ENCODE measurements around the gene HNF4A. TPM values are rescaled to one million over a fixed set of nuclear protein-coding genes. Genes with fewer than 3 reads are reported as not detected.

Gene HNF4A
- polyA plus RNA-seq, 4 donors: 0.90 to 51.8 (median 40.6) TPM

DNA sequence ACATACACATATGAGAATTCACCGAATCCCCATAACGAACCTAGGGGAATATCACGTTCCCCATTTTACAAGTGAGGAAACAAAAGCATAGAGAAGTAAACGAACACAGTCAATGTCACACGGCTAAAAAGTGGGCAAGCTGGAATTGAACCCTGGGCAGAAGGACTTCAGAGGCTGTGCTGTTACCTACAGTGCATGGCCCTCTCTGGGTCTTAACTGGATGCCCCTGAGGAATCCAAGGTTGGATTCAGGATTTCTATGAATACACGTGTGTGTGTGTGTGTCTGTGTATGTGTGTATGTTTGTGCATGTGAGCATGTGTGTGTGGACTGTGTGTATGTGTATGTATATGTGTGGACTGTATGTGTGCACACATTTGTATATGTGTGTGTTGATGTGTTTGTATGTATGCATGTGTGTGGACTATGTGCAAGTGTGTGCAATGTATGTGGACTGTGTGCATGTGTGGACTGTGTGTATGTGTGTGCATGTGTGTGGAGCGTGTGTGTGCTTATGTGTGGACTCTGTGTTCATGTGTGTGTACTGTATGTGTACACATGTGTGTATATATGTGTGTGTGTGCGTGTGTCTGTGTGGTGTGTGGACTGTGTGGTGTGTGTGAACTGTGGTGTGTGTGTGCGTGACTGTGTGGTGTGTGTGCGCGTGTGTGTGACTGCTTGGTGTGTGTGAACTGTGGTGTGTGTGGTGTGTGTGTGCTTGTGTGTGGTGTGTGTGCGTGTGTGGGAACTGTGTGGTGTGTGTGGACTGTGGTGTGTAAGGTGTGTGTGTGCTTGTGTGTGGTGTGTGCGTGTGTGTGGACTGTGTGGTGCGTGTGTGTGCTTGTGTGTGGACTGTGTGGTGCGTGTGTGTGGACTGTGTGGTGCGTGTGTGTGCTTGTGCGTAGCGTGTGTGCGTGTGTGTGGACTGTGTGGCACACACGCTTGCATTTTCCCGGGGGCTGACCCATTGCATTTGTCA, 49.0 kb downstream of the HNF4A start:
- DNase-seq (ENCODE audit: low read depth in 4 of 4, low spot score in 3 of 4): no peak

DNA sequence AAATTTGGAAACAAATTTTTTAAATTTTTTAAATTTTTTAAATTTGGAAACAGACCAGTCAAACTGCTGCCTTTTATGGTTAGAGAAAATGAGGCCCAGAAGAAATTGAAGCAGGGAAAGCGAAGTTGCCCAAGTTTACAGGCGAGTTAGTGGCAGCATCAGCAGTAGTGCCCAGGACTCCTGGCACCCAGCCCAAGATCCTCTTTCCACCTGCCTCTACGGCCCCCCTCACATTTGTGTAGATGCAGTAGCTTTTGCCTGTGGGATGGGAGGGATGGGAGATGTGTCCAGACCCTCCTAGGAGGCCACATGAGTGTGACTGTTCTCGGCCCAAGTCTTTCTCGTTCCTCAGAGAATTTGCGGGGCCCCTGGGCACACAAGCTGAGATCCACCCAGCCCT, 49.8 kb downstream of the HNF4A start:
- no peak for DNase-seq (ENCODE audit: low read depth in 4 of 4, low spot score in 3 of 4)

DNA sequence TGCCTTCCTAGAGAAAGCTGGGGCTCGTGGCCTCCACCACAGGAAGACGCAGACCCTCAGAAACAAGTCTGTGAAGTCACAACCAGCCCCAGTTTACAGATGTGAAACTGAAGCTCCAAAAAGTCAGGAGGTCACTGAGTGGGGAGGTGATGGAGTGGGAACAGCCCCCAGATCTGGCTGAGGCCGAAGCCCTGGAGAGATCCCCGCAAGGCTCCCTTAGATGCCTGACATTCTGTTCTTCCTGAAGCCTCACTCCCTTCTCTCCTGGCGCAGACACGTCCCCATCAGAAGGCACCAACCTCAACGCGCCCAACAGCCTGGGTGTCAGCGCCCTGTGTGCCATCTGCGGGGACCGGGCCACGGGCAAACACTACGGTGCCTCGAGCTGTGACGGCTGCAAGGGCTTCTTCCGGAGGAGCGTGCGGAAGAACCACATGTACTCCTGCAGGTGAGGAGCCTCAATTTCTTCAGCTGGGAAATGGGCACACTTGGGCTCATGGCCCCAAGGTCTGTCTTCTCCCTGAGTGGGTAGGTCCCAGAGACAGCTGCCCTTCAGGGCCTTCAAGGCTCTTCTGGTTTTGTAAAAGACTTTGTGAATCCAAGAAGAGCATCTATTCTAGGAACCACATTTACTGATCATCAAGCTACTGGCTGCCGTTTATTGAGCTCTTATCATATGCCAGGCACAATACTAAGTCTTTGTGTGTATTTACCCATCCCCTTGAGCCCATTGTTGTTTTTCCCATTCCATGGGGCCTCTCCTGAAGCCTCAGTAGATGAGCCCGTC, 50.5 kb downstream of the HNF4A start:
- no peak for DNase-seq (ENCODE audit: low read depth in 4 of 4, low spot score in 3 of 4)

DNA sequence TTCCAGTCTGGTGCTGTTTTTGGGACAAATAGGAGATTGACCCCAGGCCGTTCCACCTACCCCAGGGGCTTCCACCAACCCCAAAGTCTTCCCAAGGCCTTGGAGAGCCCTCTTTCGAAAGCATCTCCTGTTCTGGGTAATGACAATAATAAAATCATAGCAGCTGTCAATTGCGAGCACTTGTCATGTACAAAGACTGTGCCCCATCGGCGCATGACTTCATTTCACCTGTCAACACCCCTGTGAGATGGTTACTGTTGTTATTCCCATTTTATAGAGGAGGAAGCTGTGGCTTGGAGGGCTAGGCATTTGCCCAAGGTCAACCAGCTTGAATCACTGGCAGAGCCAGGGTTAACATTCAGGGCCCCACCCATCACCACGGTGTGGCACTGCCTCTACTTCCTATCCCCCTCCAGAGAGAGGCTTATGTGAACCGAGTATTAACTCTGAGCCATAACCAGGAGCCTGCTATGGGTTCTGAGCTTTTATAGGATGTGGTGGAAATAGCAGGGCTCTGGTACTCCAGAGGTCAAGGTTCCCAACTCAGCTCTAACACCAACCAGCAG, 51.2 kb downstream of the HNF4A start:
- DNase-seq (ENCODE audit: low read depth in 4 of 4, low spot score in 3 of 4): no peak

DNA sequence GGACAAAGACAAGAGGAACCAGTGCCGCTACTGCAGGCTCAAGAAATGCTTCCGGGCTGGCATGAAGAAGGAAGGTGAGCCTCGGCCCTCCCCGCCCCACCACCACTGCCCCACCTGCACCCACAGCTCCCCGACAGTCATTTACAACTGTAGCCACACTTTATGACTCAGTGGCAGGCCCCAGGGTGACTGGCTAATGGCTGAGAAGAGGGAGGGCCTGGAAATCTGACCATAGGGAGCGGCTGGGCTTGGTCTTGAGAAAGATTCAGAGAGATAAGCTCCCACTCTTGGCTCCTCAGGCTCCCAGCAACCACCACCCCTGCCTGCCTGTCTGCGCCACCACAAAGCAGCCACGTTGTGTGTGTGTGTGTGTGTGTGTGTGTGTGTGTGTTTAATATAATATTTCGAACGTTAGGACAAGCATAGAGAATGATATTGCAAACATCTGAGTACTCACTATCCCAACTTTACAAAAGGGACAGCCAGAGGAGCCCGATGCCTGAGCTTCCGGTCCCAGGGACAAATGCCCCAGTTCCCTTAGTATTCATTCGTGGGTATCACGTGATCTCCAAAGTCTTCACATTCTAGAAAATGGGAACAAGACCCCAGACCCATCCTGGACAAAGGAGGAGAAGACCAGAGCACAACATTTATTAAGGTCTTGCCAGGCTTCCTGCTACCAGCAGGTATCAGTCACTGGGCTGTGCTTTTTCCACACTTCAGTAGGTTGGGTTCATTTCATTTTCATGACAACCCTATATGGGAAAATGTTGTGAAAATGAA, 52.1 kb downstream of the HNF4A start:
- no peak for DNase-seq (ENCODE audit: low read depth in 4 of 4, low spot score in 3 of 4)

DNA sequence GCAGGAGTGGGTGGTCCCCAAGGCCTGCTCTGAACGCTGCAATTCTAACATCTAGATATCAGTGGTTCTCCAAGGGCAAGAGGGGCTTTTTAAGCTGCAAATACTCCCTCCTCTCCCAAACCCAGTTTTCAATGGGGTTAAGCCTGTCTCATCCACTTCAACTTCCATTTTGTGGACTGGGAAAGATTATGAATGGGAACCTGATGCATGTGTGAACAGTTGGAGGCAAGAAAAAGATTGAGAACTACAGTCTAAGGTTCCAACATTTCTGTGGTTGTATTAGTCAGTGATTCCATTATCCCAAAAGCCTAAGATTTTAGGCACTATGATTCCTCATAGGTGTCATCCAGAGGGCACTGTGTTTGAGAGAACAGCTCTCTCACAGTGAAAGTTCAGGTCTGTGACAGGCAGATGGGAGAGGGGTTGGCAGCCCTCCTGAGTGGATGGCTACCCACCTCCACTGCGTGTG, 53.7 kb downstream of the HNF4A start:
- DNase-seq (ENCODE audit: low read depth in 4 of 4, low spot score in 3 of 4): no peak

DNA sequence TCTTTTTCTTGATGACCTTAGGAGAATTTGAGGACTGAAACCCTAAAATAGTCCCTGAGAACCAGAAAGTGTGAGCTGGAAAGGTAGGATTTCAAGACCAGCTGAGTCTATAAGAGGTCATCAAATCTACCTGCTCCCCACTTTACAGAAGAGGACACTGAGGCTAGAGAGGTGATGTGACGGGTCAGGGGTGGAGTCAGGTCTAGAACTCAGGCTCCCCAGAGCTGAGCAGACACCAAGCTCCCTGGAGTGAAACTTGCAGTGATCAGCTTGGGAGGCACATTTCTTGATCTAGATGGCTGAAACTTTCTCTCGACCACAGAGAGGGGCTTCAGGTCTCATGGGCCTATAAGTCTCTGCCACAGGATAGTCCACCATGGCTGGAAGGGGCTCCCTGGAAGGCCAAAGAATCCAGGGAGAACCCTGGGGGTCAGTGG, 55.1 kb downstream of the HNF4A start:
- no peak for DNase-seq (ENCODE audit: low read depth in 4 of 4, low spot score in 3 of 4)

DNA sequence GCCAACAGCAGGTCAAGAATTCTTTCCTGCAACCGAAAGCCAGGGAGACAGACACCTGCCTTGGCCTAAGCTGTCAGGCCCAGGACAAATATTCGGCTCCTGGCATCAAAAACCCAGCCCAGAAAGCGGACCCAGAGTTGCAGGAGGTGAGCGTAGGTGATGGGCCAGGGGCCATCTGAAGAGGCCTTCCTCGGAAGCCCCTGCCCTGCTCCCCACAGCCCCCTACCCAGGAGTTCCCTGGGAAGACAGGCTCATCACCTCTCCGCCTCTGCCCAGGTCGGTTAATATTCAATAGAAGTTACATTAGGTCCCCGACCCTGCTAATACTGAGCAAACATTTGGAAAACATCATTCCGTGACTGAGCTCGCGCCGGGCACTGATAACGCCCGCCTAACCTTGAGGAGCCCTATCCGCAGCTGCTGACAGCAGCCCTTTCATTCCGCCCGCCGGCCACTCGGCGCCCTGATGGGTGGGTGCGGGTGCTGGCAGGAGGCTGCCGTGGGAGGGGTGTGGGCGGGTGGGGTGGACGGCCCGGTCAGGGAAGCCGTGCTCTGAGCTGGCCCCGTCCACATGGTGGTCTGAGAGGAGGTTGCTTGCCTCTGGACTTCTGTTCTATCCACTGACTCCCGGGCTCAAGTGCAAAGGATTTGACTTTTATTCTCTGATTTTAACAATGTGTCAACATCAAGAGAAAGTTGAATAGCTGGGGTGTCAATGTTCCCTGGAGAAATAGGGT, 55.7 kb downstream of the HNF4A start:
- DNase-seq (ENCODE audit: low read depth in 4 of 4, low spot score in 3 of 4): no peak

DNA sequence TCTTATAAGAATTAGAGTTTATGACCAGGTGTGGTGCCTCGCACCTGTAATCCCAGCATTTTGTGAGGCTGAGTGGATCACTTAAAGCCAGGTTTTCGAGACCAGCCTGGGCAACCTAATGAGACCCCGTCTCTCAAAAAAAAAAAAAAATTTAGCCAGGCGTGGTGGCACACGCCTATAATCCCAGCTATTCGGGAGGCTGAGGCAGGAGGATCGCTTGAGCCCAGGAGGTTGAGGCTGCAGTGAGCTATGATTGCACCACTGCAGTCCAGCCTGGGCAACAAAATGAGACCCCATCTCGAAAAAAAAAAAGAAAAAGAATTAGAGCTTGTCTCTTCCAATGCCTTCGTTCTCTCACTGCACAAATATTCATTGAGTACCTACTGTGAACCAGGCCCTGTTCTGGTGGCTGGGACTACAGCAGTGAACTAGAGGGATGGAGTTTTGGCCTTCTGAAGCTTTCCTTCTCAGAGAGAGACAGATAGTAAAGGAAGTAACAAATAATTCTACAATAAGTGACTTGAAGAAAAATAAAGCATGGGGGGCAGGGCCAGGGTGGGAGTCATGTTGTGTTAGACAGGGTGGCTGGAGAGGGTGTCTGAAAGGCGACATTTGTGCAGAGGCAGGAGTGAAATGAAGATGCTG, 56.4 kb downstream of the HNF4A start:
- no peak for DNase-seq (ENCODE audit: low read depth in 4 of 4, low spot score in 3 of 4)

DNA sequence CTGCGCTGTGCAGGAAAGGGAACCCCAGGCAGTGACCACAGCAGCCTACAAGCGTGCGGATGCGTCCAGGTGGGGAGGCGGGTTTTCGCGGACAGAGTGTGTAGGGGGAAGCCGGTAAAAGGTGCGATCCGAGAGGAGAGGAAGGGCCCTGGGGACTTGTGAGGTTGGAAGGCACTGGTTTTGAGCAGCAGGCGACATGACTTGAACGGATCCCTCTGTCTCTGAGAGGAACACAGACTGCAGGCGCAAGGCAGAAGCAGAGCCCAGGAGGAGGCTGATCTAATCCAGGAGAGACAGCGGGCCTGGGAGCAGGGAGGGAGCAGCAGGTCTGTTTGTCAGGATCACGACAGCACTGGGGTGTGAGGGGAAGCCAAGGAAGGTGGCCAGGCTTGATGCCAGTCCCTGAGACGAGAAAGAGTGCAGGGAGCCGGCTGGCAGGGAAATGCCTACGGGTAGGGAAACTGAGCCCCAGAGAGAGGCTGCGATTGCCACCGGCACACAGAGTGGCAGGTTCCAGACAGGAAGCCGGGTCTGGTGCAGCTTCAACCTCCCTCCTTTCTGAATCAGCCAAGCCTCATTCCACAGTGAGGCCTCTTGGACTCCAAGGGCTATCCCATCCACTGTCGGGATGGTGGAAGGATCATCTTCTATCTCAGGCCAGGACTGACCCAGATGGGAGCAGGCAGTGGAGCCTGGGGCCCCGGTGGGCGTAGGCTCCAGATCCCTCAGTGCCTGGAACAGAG, 57.1 kb downstream of the HNF4A start:
- DNase-seq (ENCODE audit: low read depth in 4 of 4, low spot score in 3 of 4): no peak

DNA sequence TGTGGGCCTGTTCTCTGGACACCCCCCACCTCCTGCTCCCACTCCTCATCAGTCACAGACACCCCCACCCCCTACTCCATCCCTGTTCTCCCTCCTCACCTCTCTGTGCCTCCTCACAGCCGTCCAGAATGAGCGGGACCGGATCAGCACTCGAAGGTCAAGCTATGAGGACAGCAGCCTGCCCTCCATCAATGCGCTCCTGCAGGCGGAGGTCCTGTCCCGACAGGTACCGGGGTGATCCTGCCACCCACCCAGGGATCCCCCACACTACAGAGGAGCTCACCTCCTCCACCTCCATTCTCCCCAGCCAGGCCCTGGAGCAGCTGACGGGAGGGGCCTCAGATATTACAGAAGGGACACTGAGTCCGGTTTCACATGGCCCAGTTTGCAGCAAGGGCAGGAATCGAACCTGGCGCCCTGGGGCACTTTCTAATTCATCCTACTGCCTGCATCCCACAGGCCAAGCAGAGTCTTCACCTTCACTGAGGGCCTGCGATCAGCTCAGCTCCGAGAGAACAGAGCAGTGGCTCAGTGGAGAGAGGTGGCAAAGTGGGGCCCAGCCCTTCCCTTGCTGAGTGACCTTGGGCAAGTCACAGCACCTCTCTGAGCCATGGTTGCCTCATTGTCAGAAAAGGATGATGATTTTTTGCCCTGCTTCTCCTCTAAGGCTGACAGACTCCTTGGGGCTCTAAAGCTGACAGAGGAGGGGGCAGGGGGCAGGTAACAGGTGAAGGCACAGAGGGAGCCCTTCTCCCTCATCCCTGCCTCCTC, 58.3 kb downstream of the HNF4A start:
- no peak for DNase-seq (ENCODE audit: low read depth in 4 of 4, low spot score in 3 of 4)

DNA sequence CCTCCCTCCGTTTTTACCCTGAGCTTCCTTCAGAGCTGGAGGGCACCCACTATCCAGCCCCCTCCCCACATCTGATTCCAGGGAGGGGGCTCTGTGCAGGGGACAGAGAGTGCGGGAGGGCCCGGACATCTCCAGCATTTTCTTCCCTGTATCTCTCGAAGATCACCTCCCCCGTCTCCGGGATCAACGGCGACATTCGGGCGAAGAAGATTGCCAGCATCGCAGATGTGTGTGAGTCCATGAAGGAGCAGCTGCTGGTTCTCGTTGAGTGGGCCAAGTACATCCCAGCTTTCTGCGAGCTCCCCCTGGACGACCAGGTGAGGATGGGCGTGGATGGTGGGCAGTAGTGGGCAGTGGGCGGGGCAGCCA, 58.8 kb downstream of the HNF4A start:
- DNase-seq (ENCODE audit: low read depth in 4 of 4, low spot score in 3 of 4): no peak

DNA sequence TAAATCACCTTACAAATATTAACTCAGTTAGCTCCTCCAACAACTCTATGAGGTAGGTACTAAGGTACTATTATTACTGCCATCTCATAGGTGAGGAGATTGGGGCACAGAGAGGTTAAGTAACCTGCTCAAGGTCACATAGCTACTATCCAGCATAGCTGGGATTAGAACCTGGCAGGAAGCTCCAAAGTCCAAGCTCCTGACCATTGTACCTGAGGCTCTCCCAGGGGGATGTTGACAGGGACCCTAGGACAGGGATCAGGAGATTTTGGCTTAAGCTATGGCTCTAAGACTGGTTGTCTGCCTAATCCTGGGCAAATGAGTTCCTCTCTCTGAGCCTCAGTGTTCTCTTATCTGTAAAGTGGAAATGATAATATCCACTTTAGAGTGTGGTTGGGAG, 59.3 kb downstream of the HNF4A start:
- DNase-seq (ENCODE audit: low read depth in 4 of 4, low spot score in 3 of 4): no peak

DNA sequence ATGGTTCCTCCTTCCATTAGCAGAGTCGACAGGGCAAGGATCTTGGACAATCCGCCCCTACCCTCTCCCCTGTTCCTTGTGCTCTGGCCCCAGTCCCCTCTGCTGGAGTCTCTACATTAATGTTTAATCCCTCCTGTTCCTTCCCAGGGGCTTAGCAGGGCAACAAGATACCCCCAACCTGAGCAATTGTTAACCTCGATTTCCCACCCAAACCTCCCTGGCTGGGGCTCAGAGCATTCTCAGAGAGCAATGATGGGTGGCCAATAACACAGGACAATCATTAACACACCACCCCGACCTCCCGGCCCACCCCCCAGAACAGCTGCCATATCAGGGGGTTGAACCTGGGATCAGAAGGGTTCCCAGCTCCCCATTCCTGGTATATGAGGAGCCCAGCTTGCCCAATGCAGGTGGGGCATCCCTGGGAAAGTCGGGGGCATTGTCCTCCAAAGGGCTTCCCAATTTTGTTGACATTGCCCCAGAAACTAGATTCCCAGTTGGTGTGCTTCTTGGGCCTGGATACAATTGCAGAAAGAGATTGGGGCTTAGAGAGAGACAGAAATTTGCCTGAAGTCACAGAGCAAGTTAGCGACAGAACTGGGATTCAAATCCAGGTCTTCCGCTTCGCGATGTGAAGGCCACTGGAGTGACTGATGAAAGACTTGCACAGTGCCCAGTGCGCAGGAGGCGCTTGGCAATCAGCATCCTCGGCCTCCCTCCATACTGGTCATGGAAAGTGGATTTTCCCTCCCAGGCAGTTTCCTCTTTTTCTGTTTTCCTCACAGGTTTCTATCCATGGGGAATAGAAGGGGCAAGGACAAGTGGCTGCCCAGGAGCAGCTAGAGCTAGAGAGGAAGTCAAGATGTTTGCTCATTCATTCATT, 60.6 kb downstream of the HNF4A start:
- DNase-seq (ENCODE audit: low read depth in 4 of 4, low spot score in 3 of 4): peak in 3 of 4 donors; percentile 22 to 46 (median 36)

DNA sequence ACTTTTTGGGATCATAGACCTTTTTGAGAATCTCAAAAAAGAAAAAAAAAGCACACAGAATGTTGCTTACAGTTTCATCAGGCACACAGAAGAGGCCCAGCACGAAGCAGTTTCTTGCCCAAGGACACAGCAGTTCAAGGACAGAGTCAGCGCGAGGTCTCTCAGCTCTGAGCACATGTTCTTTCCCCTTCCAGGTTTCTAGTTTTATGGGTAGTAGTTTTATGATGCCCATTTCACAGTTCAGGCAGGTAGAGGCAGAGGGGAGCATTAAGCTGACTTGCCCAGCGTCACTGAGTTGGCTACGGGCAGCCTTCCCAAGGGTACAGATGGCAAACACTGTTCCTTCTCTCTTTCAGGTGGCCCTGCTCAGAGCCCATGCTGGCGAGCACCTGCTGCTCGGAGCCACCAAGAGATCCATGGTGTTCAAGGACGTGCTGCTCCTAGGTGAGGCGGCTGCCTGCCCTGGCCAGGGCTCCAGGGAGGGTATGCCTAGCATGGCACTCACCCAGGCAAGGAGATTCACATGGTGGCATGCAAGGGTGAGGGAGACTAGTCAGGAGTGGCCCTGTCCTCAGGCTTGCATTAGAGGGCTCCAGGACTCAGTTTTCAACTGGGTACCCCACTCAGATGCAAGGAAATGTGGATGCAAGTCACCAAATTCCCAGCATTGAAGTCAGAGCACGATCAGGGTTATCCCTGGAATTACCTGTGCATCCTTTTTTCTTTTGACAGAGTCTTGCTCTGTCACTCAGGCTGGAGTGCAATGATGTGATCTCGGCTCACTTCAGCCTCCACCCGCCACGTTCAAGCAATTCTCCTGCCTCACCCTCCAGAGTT, 62.8 kb downstream of the HNF4A start:
- DNase-seq (ENCODE audit: low read depth in 4 of 4, low spot score in 3 of 4): no peak
